ENCODE data around the gene PDE1C.
A peak's percentile ranks its signal among the peaks of the same experiment; 100 is the strongest.

The PDE1C gene

GRCh38 chr7:32074787-32075585 is 4.8 kb upstream of the PDE1C start:
- DNase-seq, result no peak

GRCh38 chr7:32073533-32073932 is 3.3 kb upstream of the PDE1C start:
- DNase-seq, result no peak

DNA sequence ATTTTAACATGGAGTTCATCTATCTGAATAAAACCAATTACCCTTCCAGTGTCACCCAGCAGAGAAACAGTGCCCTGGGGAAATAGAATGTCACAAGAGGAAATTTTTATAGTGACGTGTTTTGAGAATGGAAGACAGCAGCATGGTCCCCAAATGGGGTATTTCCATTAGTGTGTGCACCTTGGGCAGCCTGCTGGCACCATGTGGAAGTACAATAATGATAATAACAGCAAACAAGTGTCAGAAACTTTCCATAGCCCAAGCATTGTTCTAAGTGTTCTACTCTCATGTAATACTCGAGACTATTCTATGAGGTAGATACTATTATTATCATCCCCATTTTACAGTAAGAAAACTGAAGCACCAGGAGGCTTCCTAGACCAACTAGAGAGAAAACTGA is 2.2 kb upstream of the PDE1C start:
- no peak for DNase-seq

DNA sequence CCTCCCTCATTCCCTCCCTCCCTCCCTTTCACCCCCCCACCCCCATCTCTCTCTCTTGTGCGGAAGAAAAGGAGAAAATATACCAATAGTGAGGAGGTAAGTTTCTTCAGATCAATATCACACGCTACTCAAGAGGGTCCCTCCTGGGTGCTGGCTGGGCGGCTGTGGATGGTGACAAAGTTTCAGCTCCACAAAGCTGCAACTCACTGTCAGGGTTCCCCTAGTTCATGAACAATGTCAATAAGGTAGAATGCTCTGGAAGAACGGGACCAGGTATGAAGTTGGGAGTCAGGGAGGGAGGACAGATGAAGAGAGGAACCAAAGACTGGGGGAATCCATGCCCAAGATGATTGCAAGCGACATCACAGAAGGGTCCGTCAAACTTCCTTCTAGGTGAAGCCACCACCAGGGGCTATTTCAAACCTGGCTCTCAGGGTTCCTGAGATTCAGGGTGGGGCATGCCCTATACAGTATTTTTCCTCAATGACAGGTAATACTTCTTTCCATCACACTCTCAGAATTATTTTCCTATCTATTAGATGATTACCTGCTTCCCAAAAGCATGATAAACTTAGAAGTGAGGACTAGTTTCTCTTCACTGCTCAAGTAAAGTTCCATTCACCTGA is 1.4 kb upstream of the PDE1C start:
- no peak for DNase-seq

GRCh38 chr7:32070051-32070405 is 179 bp downstream of the PDE1C start:
- DNase-seq, result no peak

- DNase-seq, result no peak
Observed at GRCh38 chr7:32069116-32069650, 1.0 kb downstream of the PDE1C start.

GRCh38 chr7:32068411-32069101 is 1.7 kb downstream of the PDE1C start:
- DNase-seq, result no peak

GRCh38 chr7:32066441-32066840 is 3.8 kb downstream of the PDE1C start:
- DNase-seq, result no peak

DNA sequence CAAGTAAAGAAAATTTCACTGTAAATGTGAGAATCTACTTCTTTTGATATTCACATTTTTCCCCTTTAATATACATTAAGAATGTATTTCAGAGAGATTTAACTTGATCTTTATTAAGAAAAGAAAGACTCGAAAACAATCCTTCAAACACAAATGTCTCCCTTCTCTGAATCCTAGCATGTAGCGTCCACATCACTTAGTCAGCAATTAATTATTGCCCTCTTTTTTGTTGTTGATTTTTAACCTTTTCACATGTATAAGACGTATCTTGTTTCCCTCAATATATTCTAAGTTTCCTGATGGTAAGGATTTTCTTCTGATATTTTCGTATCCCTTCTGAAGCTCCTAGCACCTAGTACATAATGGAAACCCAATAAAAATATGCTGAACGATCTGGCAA is 6.6 kb downstream of the PDE1C start:
- no peak for DNase-seq

GRCh38 chr7:32062150-32062549 is 8.1 kb downstream of the PDE1C start:
- DNase-seq, result peak; percentile 15

GRCh38 chr7:32061346-32061745 is 8.9 kb downstream of the PDE1C start:
- DNase-seq, result no peak

GRCh38 chr7:32059289-32060011 is 10.8 kb downstream of the PDE1C start:
- no peak for DNase-seq

DNA sequence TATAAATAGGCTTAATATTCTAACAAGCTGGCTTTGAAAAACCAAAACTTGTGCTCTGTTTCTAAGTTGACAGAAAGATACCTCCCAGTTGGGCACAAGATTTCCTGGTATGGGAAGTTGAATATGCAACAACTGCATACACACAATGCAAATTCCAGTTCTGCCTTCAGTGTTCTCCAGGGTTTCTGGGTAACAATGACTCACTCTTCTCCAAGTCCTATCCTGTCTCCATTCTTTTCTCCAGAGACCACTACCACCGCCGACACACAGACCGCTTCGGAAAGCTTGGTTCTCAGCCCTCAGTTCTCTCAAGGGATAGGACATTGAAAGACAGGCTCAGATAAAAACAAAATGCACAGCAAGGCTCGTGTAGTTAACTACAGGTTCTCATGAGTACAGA is 12.2 kb downstream of the PDE1C start:
- no peak for DNase-seq

GRCh38 chr7:32056767-32057166 is 13.4 kb downstream of the PDE1C start:
- no peak for DNase-seq

DNA sequence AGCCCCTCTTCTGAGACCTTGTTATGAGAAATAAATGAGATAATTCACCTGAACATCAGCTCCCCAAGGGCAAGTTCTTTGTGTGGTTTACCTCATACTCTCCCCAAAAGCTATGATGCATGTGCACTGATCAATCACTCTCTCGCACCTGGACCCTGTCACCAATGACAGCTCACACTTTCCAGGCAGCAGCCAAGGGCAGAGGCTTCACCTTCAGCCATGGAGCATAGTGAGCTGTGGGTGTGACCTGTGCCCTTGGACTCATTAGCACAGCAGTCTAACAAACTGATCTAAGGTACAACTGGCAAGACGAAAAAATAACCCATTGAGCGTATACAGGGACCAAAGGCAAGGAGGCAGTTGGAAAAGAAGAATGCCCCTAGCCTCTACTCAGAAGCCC is 17.0 kb downstream of the PDE1C start:
- no peak for DNase-seq

DNA sequence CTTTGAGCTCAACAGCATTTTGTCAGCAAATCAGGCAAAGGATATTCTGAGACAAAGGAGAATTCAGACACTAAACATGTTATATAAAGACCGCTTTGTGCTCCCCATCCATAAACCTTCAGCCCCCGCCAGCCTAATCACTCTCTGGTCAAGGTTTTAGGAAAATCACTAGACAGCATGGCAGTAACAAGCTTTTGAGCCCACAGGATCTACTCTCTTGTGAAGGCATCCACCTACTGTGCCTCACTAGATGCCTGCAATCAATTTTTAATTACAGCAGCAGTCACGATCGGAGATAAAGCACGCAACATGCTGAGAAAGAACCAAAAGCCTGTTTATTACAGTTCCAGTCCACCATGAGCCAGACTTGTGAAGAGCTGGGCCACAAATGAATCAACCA is 19.1 kb downstream of the PDE1C start:
- DNase-seq, result no peak

DNA sequence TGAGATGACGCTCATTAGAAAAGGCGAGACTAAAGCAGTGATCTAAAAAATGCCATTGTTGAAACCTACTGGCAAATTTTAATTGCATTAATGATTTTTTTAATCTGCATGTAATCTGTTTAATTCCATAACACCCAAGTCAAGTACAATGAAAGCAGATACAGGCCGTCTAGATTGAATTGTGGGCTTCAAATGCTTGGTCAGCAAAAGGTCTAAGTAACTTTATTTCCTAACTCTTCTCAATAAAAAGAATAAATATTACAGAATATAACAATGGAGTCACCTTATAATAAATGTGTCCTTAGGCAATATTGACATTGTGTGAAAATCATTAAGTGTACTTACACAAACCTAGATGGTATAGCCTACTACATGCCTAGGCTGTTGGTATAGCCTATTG is 20.6 kb downstream of the PDE1C start:
- no peak for DNase-seq

DNA sequence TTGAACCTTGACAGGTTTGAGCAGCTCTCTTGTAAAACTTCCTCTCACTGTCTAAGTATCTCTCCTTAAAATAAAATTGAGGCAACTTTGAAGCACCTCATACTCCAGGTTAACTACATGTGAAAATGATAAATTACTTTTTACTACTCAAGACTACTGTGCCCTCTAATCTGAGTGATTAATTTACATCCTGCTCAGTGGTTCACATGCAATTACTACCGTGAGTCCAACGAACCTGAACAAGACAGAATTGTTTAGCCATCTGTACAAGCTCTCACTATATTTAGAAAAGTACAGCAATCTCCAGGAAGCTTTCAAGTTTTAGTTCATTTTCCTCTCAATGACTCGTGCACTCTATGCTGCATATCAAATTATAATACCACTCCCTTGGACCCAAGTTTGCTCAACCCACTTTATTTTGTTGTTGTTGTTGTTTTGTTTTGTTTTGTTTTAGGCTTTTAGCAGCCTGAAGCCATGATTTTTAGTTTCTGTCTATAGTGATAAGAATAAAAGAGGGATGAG is 21.2 kb downstream of the PDE1C start:
- DNase-seq, result no peak

GRCh38 chr7:32047801-32048200 is 22.4 kb downstream of the PDE1C start:
- DNase-seq, result no peak

DNA sequence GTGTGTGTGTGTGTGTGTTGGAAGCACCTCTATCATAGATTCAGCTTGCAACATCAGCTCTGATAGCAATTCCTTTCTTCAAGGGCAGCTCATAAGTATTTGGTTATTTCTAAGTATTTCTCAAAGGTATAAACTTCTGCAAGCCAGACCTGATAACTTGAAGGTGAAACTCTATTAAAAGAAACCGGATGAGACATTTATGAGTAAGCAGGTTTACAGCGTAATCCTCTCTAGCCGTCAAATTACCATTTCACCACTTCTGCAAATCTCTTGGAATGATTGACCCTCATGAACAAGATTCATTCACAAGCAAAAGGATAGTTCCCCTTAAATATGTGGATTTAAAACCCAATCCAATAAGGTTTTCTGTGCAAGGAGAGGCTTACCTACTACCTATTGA is 23.1 kb downstream of the PDE1C start:
- DNase-seq, result no peak

- no peak for DNase-seq
Observed at GRCh38 chr7:32045228-32045627, 25.0 kb downstream of the PDE1C start.

GRCh38 chr7:32044739-32045138 is 25.5 kb downstream of the PDE1C start:
- DNase-seq, result no peak

- no peak for DNase-seq
Observed at GRCh38 chr7:32043688-32044087, 26.5 kb downstream of the PDE1C start.
